Measurements from ENCODE around the gene SHISA3.

SHISA3 gene

DNA sequence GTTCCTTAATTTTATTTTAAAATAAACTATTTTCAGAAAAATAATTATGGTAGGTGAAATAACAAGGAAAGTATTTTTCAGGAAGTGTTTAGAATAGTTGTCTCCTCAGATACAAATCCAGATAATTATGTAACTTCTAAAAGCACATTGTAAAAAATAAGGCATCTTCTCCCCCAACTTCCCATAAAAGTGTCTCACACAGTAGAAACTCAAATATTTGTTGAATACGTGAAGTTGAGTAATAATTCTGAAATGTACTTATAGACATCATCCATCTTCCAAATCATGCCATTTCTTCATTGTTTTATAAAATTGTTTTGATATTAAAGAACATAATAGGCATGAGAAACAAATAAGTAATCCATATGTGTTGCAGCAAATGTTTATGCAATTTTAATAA lies 18.0 kb downstream of the SHISA3 start:
- no peak for DNase-seq (ENCODE audit: low read depth)
- no peak overlapping the region for H3K4me3 ChIP-seq (ENCODE audit: low read depth, low read length)
- TF ChIP-seq, protein P1, sequence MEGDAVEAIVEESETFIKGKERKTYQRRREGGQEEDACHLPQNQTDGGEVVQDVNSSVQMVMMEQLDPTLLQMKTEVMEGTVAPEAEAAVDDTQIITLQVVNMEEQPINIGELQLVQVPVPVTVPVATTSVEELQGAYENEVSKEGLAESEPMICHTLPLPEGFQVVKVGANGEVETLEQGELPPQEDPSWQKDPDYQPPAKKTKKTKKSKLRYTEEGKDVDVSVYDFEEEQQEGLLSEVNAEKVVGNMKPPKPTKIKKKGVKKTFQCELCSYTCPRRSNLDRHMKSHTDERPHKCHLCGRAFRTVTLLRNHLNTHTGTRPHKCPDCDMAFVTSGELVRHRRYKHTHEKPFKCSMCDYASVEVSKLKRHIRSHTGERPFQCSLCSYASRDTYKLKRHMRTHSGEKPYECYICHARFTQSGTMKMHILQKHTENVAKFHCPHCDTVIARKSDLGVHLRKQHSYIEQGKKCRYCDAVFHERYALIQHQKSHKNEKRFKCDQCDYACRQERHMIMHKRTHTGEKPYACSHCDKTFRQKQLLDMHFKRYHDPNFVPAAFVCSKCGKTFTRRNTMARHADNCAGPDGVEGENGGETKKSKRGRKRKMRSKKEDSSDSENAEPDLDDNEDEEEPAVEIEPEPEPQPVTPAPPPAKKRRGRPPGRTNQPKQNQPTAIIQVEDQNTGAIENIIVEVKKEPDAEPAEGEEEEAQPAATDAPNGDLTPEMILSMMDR (IDR thresholded peaks at IDR 0.05; ENCODE audit: insufficient read depth, low read depth, low read length, missing control alignments), result no peak

DNA sequence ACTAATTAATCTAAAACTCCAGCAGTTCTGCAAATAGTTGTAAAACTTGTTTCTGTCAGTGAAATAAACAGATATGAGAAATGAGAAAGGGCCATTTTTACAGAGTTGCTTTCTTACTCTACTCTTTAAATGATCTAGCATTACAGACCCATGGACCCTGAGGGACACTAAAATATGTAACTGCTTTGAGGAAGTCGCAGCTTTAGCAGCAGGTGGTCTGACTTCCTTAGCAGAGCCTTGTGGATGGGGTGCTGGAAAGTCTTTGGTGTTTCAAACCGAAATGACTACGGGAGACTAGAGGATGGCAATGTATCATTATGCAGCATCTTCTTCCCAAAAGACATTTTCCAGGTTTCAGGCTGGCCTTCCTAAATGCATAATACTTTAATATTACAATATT lies 18.7 kb downstream of the SHISA3 start:
- TF ChIP-seq, protein P1 (IDR thresholded peaks at IDR 0.05; ENCODE audit: insufficient read depth, low read depth, low read length, missing control alignments), result no peak
- DNase-seq (ENCODE audit: low read depth), result no peak
- H3K4me3 ChIP-seq (ENCODE audit: low read depth, low read length), result no peak overlapping the region

DNA sequence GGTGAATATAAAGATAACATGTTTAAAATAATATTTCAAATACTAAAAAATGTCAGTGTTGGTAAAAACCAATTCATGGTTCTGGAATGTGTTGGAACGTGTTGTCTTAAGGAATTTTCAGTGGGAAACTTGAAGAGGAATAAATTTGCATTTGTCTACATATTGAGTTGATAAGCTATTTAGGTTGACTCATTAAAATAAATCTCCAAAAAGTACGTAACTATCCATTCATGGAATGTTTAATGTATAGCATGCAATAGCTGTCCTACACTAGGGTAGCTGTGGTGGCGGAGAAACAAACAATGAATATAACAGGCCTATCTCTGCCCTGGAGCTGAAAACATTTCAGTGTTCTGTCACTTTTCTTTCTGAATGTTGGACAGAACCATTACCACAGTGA lies 20.3 kb downstream of the SHISA3 start:
- DNase-seq (ENCODE audit: low read depth), result no peak
- TF ChIP-seq, protein P1 (IDR thresholded peaks at IDR 0.05; ENCODE audit: insufficient read depth, low read depth, low read length, missing control alignments), result no peak
- no peak overlapping the region for H3K4me3 ChIP-seq (ENCODE audit: low read depth, low read length)

DNA sequence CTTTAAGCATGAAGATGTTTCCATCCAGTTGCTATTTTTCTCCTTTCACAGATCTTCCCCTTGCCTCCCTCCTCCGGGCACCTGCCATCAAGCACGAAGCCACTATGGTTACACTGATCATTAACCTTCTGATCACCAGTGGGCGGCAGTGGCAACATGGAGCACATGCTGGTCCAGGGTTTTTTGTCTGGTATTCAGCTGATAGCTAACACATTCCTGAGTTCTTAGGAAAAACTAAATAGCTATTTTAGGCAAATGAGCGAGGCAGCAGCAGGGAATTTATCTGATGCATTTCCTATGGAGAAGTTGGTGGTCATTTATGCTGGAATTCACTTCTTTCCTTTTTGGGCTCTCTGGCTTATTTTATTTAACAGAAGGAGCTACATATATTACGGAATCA lies 22.9 kb downstream of the SHISA3 start:
- DNase-seq (ENCODE audit: low read depth), result no peak
- H3K4me3 ChIP-seq (ENCODE audit: low read depth, low read length), result no peak overlapping the region
- TF ChIP-seq, protein P1 (IDR thresholded peaks at IDR 0.05; ENCODE audit: insufficient read depth, low read depth, low read length, missing control alignments), result no peak

DNA sequence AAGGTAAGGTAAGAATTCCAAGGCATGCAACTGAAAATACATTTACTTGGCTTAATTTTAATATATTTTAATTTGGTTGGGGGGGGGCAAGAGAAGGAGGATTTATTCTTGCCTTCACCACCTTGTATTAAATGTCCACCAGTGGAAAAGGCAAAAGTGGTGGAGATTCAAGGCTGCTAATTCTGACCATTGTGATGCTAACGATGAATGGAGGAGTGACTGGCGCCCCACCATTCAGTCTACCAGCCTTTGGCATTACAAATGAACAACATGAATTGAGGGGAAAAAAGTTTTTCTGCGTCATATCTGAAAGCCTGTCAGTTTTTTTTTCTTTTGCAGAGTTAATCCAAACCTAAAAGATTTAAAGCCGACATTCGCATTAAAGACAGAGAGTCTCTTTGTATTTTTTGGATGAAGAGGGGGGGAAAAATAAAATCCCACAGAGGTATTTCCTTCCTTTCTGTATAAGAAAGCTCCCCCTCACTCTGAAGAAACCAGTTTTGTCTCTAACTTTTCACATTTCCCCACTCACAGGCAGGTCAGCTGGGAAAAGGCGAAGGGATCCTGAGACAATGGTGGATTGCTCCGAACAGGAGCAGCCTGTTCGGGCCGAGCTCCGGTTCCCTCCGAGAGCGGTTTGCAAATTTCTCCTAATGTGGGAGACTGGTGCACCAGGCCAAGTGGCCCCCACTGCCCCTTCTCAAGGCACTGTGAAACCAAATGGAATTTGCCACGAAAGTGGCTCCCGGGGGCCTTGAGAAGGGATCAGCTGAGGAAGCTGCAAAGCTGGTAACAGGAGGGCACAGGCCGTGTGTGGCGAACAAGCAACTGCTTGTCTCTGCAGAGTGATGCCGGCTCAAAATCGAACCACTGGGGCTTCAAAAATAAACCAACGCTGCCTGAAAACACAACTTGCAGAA lies 28.1 kb downstream of the SHISA3 start:
- H3K4me3 ChIP-seq (ENCODE audit: low read depth, low read length), result no peak overlapping the region

DNA sequence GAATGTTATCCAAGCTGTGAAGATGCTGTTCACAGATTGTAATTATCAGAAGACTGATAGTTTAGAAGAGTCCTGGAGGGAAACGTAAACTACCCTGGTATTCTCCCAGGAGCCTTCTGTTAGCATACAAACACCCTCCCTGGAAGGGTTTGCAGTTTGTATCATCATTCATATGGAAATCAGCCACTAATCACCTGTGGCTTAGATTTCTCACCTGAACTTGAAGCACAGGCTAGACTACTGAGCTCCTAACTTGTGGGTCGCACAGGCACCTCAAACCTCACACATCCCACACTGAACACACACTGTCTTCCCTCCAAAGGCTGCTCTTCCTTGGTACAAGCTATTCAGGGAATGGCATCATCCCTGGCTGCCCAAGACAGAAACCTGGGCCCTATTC lies 30.7 kb downstream of the SHISA3 start:
- TF ChIP-seq, protein P1 (IDR thresholded peaks at IDR 0.05; ENCODE audit: insufficient read depth, low read depth, low read length, missing control alignments), result no peak
- H3K4me3 ChIP-seq (ENCODE audit: low read depth, low read length), result no peak overlapping the region
- DNase-seq (ENCODE audit: low read depth), result no peak

More for the DNA sequence above, 28.1 kb downstream of the SHISA3 start:
- TF ChIP-seq, protein P1 (IDR thresholded peaks at IDR 0.05; ENCODE audit: insufficient read depth, low read depth, low read length, missing control alignments), result no peak
- DNase-seq (ENCODE audit: low read depth), result no peak

Data from GM12865 (cell line).